C4-2B (cell line): ENCODE data around the gene GALNT16.

ENCODE experiments used
- H3K27ac ChIP-seq: fragments of 450-650 bp; 2 replicates; pipeline ENCODE4 v1.5.1; 2017
- CTCF ChIP-seq: fragments of 450-650 bp; conservative IDR thresholded peaks from 2 replicates; pipeline ENCODE4 v1.5.1; 2017; ENCODE audit warnings: mild to moderate bottlenecking
- ZFX ChIP-seq: fragments of 450-650 bp; IDR thresholded peaks from 2 replicates; pipeline ENCODE4 v1.6.1; 2017

Gene GALNT16

GRCh38 chr14:69234106-69234505 is 25.9 kb upstream of the GALNT16 start:
- no peak for TF ChIP-seq ZFX
- no peak for TF ChIP-seq CTCF

GRCh38 chr14:69235708-69236107 is 24.2 kb upstream of the GALNT16 start:
- TF ChIP-seq CTCF (no peak), ZFX (no peak)
- H3K27ac ChIP-seq: no peak overlapping the region

More at GRCh38 chr14:69234106-69234505, 25.9 kb upstream of the GALNT16 start:
- H3K27ac ChIP-seq: no peak overlapping the region

GRCh38 chr14:69237142-69237541 is 22.8 kb upstream of the GALNT16 start:
- H3K27ac ChIP-seq: no peak overlapping the region
- no peak for TF ChIP-seq CTCF
- TF ChIP-seq ZFX: no peak

- TF ChIP-seq ZFX: no peak
- TF ChIP-seq CTCF: no peak
Observed at GRCh38 chr14:69237584-69237983, 22.4 kb upstream of the GALNT16 start.

GRCh38 chr14:69238883-69239282 is 21.1 kb upstream of the GALNT16 start:
- no peak overlapping the region for H3K27ac ChIP-seq
- TF ChIP-seq CTCF: no peak
- no peak for TF ChIP-seq ZFX

More at GRCh38 chr14:69237584-69237983, 22.4 kb upstream of the GALNT16 start:
- no peak overlapping the region for H3K27ac ChIP-seq

- TF ChIP-seq ZFX (no peak), CTCF (no peak)
- no peak overlapping the region for H3K27ac ChIP-seq
Observed at GRCh38 chr14:69240527-69241173, 19.3 kb upstream of the GALNT16 start.

- no peak overlapping the region for H3K27ac ChIP-seq
- TF ChIP-seq CTCF: no peak
- TF ChIP-seq ZFX: no peak
Observed at GRCh38 chr14:69241577-69241976, 18.4 kb upstream of the GALNT16 start.
